ENCODE results near the gene EPS8L2. TPM values are rescaled to one million over a fixed set of nuclear protein-coding genes. Genes with fewer than 3 reads are reported as not detected.
"Not testable (repeated sequence)": the region's sequence is repeated elsewhere in the genome, so short reads cannot be mapped to it uniquely, and the experiment has no call there.

Gene EPS8L2
- total RNA-seq, 1 donor from 2014 or later, result 26.5 TPM

DNA sequence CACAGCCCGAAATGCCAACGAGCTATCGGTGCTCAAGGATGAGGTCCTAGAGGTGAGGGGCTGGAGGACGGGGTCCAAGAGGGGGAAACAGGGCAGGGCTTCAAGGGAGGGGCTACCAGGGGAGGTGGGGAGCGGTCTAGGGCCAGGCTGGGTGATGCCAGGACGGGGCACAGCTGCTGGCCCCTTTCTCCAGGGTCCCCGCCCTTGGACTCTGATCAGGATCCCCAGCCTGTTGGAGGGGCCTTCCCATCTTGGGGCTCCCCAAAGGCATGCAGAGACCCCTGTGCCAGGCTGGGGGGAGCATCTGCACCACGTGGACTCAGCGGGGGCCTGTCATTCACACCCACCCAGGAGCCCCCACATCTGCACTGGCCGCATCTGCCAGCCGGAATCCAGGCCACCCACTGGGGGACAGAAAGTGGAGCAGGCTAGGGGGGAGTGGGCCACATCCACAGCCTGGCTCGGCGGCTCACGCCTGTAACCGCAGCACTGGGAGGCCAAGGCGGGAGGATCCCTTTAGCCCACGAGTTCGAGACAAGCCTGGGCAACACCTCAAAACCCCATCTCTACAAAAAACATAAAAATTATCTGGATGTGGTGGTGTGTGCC, 18.9 kb downstream of the EPS8L2 start:
- DNase-seq (ENCODE audit: low read depth), result no peak

DNA sequence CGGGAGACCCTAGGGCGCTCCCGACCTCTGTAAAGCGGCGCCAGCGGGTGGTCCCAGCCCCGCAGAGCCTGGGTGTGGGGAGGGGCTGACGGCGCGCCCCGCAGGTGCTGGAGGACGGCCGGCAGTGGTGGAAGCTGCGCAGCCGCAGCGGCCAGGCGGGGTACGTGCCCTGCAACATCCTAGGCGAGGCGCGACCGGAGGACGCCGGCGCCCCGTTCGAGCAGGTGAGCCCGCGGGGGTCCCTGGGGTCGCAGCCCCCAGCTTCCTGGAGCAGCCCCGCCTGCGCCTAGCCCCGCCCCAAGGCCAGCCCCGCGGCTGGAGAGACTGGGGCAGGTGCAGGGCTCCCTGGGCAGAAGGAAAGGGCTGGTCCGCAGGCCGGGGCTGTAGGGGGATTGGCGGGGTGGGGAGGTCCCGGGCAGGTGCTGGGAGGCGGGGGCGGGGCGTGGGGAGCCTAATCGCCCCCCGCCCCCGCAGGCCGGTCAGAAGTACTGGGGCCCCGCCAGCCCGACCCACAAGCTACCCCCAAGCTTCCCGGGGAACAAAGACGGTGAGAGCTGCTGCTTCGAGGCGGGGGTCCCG, 19.7 kb downstream of the EPS8L2 start:
- DNase-seq (ENCODE audit: low read depth), result no peak

DNA sequence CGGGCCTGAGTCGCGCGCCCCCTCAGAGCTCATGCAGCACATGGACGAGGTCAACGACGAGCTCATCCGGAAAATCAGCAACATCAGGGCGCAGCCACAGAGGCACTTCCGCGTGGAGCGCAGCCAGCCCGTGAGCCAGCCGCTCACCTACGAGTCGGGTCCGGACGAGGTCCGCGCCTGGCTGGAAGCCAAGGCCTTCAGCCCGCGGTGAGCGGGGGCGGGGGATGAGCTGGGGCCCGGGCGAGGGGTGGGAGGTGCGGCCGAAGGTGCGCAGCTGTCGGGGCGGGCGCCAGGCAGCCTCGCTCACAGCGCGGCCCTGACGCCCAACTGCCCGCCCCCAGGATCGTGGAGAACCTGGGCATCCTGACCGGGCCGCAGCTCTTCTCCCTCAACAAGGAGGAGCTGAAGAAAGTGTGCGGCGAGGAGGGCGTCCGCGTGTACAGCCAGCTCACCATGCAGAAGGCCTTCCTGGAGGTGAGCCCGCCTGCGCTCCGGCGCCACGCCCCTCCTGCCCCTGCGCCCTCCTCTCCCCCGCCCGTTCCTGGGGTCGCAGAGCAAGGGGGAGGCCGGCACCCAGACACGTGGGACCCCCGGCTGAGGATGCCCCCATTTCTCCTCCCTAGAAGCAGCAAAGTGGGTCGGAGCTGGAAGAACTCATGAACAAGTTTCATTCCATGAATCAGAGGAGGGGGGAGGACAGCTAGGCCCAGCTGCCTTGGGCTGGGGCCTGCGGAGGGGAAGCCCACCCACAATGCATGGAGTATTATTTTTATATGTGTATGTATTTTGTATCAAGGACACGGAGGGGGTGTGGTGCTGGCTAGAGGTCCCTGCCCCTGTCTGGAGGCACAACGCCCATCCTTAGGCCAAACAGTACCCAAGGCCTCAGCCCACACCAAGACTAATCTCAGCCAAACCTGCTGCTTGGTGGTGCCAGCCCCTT, 20.5 kb downstream of the EPS8L2 start:
- no peak for DNase-seq (ENCODE audit: low read depth)

DNA sequence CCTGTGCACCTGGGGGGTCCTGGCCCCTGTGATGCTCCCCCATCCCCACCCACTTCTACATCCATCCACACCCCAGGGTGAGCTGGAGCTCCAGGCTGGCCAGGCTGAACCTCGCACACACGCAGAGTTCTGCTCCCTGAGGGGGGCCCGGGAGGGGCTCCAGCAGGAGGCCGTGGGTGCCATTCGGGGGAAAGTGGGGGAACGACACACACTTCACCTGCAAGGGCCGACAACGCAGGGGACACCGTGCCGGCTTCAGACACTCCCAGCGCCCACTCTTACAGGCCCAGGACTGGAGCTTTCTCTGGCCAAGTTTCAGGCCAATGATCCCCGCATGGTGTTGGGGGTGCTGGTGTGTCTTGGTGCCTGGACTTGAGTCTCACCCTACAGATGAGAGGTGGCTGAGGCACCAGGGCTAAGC, 21.3 kb downstream of the EPS8L2 start:
- DNase-seq (ENCODE audit: low read depth), result no peak

DNA sequence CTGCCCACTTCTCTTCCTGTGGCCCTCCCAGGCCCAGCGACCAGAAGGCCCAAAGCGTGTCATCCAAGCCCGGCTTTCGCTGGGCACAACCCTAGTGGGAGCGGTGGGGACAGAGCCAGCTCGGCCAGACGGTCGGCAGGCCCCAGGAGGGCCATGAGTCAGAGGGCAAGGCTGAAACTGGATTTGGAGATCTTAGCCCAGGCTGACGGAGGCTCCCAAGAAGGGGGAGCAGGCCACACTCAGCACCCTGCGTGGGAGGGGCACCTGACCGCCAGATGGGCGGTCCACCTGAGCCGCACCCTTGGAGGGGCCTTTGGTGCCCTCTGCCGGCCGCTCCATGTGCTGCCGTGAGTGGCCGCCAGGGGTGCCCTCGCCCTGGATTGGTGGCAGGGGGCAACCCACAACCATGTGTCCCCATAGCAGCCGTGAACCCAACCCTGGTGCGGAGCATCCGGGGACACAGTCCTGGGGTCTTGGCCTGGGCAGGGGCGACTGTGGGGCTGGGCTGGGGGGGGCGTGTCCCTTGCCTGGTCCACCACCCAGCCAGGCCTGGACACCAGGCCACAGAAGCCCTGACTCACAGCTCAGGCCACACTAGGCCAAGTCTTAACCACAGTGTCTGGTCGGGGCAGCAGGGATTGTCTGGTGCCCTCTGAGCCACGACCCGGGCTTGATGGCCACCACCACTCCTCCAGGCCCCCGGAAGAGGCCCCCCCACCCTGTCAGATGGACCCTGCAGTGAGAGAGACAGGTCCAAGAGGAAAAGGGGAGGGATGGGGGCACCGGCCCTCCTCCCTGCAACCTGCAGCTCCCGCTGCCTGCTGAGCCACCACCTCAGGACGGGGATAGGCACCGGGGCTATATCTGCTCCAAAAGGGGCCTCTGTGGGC, 22.1 kb downstream of the EPS8L2 start:
- peak; percentile 94 for DNase-seq (ENCODE audit: low read depth)

DNA sequence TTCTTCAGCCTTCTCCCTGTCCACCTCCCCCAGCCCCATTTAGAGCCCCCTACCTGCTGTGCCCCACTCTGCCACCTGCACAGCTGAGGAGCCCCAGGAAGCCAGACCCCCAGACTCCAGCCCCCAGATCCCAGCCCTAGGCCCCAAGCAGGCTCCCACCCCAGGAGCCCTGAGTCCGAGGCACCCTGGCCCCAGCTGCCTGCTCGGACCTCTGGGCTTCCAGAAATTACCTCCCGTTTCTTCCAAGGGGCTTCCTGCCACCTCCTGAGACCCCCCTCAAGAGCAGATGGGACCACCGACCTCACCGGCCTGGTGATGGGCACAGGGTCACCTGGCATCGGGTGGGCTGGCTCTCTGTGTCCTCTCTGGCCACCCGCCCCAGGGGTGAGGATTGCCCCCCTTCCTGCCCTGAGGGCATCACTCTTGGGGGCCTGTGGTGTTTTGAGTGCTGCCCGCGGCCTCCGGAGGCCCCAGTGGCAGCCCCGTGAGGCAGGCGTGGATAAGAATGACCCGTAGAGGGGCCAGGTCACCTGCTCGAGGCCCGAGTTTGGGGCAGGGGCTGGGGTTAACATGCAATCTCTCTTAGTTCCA, 23.0 kb downstream of the EPS8L2 start:
- DNase-seq (ENCODE audit: low read depth), result no peak

DNA sequence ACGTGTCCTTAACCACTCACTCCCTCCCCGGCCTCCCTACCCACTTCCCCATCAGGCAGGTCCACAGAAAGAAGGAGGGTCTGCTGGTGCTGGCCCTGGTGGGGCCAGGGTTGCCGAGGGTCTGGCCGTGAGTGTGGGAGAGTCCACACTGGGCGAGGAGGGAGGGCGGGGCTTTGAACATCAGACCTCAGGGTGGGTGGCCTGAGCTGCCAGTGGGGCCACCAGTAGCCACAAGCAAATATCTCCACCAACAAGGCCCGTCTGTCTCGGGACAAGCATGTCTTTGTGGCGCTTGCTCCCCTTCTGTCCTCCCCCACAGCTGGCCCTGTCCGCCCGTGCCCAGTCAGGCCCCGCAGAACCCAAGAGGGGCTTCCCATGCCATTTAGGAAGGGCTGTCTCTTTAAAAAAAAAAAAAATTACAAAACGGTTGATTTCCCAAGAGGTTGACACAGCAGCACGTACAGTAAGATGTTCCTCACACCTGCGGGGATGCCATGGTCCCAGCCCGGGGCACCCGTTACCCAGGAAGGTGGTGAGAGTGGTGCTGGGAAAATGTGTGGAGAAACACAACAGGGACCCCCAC, 23.6 kb downstream of the EPS8L2 start:
- no peak for DNase-seq (ENCODE audit: low read depth)

DNA sequence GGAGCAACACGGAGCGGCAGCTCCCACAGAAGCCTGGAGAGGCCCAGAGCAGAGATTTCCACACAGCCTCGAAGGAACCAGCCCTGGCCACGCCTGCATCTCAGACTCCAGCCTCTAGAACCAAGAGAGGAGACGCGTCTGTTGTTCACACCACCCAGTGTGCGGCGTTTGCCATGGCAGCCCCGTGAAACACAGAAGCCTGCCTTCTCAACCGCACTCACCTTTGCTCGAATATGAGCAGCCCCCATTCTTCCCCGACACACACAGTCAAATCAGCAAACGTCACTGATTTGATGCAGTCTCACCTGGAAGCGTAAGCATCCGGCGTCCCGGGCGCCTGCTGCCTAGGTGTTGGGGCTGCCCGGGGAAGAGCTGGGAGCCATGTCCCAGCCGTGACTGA, 27.0 kb downstream of the EPS8L2 start:
- DNase-seq (ENCODE audit: low read depth), result no peak

DNA sequence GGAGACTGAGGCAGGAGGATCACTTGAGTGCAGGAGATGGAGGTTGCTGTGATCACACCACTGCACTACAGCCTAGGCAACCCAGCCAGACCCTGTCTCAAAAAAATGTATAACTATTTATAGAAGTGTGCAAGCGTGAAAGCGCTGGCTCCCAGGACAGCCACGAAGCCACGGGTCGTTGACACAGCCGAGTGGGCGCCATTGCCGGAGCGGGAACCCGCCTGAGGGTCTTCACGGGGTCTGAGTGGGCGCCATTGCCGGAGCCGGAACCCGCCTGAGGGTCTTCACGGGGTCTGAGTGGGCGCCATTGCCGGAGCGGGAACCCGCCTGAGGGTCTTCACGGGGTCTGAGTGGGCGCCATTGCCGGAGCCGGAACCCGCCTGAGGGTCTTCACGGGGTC, 28.5 kb downstream of the EPS8L2 start:
- not testable (repeated sequence) for DNase-seq (ENCODE audit: low read depth)

DNA sequence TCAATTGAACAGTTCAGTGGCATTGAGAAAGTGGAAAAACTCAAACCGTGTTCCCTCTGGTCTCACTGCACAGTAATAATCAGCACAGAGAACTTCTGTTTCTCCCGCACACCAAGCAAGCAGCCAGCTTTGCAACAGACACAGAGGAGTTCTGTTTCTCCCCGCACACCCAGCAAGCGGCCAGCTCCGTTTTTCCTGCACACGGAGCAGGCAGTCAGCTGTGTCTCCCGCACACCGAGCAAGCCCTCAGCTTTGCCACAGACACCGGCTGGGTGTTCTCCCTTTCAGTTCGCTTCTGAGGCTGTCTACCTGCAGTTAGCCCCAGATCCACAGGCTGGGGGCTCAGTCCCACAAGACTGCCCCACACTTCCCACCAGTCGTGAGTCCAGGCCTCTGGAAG, 31.3 kb downstream of the EPS8L2 start:
- DNase-seq (ENCODE audit: low read depth), result no peak

DNA sequence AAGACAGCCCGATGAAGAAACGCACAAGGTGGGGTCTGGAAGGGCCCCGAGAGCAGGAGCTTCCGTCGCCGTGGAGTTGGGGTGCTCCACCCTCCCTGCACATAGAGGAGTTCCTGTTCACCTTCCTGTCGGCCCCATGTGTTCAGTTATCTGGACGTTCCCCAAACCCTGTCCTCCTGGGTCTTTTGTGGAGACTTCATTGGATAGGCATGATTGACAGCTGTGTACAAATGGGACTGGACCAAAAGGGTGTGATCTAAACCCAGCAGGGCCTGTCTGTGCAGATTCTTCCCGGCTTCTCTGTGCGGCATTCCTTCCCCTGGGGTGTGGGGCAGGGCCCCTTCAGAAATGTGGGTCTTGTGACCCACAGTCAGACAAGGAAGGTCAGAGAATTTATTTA, 31.9 kb downstream of the EPS8L2 start:
- DNase-seq (ENCODE audit: low read depth), result not testable (repeated sequence)

DNA sequence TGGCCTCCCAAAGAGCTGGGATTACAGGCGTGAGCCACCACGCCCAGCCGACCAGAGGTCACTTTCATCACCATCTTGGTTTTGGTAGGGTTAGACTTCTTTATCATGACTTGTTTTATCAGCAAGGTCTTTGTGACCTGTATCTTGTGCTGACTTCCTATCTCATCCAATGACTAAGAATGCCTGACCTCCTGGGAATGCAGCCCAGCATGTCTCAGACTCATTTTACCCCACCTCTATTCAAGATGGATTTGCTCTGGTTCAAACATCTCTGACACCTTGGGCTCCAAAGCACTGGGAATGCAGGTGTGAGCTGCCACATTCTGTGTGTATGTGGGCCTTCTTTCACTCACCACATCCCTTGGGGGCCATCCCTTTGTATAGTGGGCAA, 36.1 kb downstream of the EPS8L2 start:
- DNase-seq (ENCODE audit: low read depth), result no peak

DNA sequence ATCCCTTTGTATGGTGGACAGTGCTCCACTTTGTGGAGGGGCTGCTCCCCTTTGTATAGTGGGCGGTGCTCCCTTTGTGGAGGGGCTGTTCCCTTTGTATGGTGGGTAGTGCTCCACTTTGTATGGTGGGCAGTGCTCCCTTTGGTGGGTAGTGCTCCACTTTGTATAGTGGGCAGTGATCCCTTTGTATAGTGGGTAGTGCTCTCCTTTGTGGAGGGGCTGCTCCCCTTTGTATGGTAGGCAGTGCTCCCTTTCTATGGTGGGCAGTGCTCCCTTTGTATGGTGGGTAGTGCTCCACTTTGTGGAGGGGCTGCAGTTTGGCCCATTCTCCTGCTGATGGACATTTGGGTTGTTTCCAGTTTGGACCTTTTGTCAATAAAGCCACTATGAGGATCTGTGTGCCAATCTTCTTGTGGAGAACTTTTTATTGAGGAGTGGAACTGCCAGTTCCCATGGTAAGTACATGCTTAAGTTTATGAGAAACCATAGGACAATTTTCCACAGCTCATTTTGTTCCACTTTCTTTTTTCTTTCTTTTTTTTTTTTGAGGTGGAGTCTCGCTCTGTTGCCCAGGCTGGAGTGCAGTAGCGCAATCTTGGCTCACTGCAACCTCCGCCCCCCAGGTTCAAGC, 36.7 kb downstream of the EPS8L2 start:
- no peak for DNase-seq (ENCODE audit: low read depth)

DNA sequence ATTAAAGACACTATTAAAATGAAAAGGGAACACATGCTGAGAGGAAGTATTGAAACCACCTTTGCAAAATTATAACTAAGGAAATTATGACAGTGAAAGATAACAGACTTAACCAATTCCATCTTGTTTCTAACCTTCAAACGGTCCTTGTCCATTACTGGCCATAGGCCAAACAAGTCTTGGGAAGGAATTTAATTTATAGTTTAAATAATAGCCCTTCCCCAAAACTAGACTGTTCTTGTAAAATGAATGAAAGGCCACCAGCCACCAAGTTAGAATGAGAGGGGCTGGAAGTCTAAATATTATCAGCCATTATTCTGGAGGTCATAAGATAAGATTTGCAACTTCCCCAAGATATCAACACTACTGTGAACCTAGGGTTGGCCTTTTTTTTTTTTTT, 39.4 kb downstream of the EPS8L2 start:
- no peak for DNase-seq (ENCODE audit: low read depth)

DNA sequence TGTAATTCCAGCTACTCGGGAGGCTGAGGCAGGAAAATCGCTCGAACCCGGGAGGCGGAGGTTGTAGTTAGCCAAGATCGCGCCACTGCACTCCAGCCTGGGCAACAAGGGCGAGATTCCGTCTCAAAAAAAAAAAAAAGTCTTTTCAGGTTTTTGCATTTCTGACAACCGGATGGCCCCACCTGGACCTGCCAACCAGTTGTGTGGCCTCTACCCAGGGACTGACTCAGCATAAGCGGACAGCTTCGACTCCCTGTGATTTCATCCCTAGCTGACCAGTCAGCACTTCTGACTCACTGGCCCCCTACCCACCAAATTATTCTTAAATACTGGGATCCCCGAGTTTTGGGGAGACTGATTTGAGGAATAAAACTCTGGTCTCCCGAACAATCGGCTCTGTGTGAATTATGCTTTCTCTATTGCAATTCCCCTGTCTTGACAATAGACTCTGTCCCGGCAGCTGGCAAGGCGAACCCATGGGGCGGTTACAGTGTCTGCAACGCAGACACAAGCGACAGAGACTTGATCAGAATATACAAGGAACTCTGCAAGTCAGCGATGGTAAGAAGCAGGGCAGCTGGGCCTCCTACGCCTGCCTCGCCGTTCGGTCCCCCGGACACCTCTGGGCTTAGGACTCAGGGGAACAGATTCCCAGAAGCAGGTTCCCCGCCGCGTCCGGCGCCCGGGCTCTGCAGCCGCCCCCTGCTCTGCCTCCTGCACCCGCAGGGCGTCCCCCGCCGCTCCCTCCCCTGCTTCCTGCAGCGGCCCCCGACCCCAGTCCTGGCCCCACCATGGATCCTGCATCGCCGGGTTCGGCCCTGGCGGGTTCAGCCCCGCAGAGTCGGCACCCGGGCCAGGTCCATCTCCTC, 40.5 kb downstream of the EPS8L2 start:
- no peak for DNase-seq (ENCODE audit: low read depth)

DNA sequence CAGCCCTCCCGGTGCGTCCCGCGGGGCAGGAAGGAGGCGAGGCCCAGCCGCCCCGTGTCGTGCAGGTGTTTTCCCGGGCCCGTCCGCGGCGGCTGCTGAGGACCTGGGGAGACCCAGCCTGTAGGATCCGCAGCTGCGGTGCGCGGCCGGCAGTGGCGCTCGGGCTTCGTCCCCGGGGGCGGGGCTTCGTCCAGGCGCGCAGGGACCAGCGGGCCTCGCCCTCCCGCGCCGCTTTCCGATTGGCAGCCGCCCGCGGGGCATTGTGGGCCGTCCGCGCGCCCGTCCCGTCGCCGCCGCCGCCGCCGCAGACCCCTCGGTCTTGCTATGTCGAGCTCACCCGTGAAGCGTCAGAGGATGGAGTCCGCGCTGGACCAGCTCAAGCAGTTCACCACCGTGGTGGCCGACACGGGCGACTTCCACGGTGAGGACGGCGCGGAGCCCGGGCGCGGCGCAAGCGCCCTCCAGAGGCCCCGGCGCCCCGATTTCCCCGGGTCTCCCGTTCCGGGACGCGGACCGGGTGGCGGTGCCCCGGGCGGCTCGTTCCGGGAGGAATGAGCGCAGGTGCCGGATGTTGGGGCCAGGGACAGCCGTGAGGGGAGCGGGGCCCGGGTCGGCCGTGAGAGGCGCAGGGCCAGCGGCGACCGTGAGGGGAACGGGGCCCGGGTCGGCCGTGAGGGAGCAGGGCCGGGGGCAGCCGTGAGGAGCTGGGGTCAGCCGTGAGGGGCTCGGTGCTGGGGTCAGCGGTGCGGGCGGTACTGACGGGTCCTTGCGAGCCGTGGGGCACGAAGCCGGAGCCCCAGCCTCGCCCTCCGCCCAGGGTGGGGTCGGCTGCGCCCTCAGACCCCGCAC, 41.4 kb downstream of the EPS8L2 start, which contains the start of gene TALDO1:
Gene TALDO1 (plus strand): TSS at position 307 of the 849 bp plus-strand sequence. CDS start 18 bp downstream, at position 325.
- DNase-seq (ENCODE audit: low read depth), result peak; percentile 89

DNA sequence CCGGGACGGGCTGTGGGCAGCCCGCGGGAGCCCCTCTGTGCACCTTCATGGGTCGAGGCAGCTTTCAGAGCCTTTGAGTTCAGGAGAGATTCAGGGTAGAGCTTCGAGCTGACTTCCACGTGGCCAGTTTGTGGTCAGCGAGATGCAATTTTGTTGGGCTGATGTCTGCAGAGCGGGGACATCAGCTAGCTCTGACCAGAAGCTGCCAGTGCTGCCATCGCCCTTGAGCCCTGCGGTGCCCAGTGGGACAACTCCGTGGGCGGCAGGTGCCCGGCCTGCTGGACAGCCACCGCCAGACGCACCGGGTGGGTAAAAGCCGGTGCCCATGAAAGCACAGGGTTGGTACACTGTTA, 42.0 kb downstream of the EPS8L2 start:
- peak; percentile 34 for DNase-seq (ENCODE audit: low read depth)

DNA sequence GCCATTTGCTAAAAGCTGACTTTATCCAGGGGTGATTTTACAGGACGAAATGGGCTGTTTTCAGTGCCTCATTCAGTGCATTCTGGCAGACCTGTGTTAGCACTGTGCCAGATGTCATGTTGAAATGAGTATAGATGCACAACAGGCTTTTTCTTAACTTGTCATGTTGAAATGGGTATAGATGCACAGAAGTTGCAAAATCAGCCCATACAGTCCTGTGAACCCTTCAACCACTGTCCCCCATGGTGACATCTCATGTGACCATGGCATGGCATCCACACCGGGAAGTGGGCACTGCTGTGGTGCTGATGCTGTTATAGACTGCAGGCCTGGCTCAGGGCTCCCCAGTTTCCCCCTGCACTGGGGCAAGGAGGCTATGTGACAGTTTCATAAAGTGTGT, 43.7 kb downstream of the EPS8L2 start:
- DNase-seq (ENCODE audit: low read depth), result no peak

Data from myocyte (in vitro differentiated cells).